NCI-H1694 treated with DMSO at 0.1 percent for 48 hours (cell line): ENCODE results near the gene LDLR.
"Not testable (repeated sequence)": the region's sequence is repeated elsewhere in the genome, so short reads cannot be mapped to it uniquely, and the experiment has no call there.

Source experiments
- DNase-seq: peaks from one replicate; lab custom pipeline; 2025; lab: John Stamatoyannopoulos, UW

LDLR gene

DNA sequence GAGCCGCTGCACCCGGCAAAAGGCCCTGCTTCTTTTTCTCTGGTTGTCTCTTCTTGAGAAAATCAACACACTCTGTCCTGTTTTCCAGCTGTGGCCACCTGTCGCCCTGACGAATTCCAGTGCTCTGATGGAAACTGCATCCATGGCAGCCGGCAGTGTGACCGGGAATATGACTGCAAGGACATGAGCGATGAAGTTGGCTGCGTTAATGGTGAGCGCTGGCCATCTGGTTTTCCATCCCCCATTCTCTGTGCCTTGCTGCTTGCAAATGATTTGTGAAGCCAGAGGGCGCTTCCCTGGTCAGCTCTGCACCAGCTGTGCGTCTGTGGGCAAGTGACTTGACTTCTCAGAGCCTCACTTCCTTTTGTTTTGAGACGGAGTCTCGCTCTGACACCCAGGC, 17.2 kb downstream of the LDLR start:
- DNase-seq: no peak

DNA sequence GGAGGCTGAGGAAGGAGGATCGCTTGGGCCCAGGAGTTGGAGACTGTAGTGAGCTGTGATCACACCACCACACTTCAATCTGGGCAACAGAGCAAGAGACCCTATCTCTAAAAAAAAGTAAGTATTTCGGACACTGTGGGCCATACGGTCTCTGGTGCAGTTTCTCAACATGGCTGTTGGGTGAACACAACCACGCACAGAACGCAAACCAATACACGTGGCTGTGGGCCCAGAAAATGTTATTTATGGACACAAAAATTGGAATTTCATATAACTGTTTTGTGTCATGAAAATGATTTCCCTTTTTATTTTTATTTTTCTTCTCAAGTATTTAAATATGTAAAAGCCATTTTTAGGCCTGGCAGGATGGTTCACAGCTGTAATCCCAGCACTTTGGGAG, 19.5 kb downstream of the LDLR start:
- DNase-seq: no peak

DNA sequence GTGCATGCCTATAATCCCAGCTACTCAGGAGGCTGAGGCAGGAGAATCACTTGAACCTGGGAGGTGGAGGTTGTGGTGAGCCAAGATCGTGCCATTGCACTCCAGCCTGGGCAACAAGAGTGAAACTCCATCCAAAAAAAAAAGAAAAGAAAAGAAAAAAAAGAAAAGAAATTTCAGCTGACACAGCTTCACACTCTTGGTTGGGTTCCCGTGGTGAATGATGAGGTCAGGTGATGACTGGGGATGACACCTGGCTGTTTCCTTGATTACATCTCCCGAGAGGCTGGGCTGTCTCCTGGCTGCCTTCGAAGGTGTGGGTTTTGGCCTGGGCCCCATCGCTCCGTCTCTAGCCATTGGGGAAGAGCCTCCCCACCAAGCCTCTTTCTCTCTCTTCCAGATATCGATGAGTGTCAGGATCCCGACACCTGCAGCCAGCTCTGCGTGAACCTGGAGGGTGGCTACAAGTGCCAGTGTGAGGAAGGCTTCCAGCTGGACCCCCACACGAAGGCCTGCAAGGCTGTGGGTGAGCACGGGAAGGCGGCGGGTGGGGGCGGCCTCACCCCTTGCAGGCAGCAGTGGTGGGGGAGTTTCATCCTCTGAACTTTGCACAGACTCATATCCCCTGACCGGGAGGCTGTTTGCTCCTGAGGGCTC, 22.0 kb downstream of the LDLR start:
- no peak for DNase-seq

DNA sequence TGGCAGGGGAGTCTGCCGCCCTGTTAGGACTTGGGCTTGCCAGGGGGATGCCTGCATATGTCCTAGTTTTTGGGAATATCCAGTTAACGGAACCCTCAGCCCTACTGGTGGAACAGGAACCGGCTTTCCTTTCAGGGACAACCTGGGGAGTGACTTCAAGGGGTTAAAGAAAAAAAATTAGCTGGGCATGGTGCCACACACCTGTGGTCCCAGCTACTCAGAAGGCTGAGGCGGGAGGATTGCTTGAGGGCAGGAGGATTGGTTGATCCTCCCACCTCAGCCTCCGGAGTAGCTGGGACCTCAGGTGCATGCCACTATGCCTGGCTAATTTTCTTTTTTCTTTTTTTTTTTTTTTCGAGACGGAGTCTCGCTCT, 22.5 kb downstream of the LDLR start:
- DNase-seq: no peak

DNA sequence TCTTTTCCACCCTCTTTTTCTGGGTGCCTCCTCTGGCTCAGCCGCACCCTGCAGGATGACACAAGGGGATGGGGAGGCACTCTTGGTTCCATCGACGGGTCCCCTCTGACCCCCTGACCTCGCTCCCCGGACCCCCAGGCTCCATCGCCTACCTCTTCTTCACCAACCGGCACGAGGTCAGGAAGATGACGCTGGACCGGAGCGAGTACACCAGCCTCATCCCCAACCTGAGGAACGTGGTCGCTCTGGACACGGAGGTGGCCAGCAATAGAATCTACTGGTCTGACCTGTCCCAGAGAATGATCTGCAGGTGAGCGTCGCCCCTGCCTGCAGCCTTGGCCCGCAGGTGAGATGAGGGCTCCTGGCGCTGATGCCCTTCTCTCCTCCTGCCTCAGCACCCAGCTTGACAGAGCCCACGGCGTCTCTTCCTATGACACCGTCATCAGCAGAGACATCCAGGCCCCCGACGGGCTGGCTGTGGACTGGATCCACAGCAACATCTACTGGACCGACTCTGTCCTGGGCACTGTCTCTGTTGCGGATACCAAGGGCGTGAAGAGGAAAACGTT, 24.0 kb downstream of the LDLR start:
- no peak for DNase-seq

DNA sequence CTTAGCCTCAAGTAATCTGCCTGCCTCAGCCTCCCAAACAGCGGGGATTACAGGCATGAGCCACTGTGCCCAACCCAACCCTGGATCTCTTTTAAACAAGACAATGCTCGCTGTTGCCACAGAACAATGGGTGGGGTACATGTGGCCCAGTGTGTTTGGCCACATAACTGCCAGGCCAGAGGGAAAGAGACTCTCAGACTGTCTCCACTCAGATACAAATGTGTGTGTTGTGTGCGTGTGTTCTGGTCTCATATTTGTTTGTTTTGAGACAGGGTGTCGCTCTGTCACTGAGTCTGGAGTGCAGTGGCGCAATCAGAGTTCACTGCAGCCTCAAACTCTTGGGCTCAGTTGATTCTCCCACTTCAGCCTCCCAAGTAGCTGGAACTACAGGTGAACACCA, 25.8 kb downstream of the LDLR start:
- DNase-seq: no peak

DNA sequence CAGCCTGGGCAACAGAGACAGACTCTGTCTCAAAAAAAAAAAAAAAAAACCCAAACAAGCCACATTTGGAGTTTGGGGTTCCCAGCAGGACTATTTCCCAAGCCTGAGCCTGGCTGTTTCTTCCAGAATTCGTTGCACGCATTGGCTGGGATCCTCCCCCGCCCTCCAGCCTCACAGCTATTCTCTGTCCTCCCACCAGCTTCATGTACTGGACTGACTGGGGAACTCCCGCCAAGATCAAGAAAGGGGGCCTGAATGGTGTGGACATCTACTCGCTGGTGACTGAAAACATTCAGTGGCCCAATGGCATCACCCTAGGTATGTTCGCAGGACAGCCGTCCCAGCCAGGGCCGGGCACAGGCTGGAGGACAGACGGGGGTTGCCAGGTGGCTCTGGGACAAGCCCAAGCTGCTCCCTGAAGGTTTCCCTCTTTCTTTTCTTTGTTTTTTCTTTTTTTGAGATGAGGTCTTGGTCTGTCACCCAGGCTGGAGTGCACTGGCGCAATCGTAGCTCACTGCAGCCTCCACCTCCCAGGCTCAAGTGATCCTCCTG, 26.7 kb downstream of the LDLR start:
- no peak for DNase-seq

DNA sequence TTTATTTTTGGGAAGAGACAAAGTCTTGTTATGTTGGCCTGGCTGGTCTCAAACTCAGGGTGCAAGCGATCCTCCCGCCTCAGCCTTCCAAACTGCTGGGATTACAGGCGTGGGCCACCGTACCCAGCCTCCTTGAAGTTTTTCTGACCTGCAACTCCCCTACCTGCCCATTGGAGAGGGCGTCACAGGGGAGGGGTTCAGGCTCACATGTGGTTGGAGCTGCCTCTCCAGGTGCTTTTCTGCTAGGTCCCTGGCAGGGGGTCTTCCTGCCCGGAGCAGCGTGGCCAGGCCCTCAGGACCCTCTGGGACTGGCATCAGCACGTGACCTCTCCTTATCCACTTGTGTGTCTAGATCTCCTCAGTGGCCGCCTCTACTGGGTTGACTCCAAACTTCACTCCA, 27.2 kb downstream of the LDLR start:
- DNase-seq: no peak

DNA sequence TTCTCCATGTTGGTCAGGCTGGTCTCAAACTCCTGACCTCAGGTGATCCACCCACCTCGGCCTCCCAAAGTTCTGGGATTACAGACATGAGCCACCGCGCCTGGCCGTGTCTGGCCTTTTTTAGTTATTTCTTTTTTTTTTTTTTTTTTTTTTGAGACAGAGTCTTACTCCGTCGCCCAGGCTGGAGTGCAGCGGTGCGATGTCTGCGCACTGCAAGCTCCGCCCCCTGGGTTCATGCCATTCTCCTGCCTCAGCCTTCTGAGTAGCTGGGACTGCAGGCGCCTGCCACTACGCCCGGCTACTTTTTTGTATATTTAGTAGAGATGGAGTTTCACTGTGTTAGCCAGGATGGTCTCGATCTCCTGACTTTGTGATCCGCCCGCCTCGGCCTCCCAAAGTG, 32.7 kb downstream of the LDLR start:
- DNase-seq: not testable (repeated sequence)

DNA sequence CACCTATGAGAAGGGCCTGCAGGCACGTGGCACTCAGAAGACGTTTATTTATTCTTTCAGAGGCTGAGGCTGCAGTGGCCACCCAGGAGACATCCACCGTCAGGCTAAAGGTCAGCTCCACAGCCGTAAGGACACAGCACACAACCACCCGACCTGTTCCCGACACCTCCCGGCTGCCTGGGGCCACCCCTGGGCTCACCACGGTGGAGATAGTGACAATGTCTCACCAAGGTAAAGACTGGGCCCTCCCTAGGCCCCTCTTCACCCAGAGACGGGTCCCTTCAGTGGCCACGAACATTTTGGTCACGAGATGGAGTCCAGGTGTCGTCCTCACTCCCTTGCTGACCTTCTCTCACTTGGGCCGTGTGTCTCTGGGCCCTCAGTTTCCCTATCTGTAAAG, 33.9 kb downstream of the LDLR start:
- no peak for DNase-seq

DNA sequence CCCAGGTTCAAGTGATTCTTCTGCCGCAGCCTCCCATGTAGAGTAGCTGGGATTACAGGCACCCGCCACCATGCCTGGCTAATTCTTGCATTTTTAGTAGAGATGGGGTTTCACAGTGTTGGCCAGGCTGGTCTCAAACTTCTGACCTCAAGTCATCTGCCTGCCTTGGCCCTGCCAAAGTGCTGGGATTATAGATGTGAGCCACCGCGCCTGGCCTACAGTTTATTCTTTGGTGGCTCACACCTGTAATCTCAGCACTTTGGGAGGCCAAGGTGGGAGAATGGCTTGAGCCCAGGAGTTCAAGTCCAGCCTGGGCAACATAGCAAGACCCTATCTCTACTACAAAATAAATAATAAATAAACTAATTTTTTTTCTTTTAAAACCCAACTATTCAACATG, 34.9 kb downstream of the LDLR start:
- DNase-seq: not testable (repeated sequence)

DNA sequence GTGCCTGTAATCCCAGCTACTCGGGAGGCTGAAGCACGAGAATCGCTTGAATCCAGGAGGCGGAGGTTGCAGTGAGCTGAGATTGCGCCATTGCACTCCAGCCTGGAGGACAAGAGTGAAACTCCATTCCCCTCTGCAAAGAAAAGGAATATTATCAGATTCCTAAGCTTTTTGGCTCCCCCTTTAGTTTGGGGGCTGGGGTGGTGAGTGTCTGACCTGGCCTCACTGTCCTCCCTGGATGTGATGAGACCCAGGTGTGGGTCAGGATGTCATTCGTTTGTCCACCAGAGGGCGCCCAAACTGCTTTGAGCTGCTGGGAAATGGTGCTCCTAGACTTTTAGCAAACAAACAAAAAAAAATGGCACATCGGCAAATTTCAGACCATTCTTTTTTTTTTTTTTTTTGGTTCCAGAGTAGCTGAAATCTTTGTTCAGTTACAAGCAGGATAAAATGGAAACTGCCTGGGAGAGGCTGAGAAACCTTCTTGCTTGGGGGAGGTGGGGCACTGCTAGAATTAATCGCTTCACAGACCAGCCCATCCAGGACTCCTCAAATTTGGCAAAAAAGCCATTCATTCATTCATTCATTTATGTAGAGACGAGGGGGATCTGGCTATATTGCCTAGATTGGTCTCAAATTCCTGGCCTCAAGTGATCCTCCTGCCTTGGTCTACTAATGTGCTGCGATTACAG, 36.9 kb downstream of the LDLR start:
- DNase-seq: peak; percentile 31

DNA sequence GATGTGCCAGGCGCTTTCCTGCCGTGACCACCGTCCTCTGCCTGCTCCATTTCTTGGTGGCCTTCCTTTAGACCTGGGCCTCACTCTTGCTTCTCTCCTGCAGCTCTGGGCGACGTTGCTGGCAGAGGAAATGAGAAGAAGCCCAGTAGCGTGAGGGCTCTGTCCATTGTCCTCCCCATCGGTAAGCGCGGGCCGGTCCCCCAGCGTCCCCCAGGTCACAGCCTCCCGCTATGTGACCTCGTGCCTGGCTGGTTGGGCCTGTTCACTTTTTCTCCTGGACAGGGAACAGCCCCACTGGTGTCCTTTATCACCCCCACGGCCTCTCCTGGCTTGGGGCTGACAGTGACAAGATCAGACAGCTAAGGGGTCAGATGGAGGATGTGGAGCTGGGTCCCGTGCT, 38.6 kb downstream of the LDLR start:
- no peak for DNase-seq

DNA sequence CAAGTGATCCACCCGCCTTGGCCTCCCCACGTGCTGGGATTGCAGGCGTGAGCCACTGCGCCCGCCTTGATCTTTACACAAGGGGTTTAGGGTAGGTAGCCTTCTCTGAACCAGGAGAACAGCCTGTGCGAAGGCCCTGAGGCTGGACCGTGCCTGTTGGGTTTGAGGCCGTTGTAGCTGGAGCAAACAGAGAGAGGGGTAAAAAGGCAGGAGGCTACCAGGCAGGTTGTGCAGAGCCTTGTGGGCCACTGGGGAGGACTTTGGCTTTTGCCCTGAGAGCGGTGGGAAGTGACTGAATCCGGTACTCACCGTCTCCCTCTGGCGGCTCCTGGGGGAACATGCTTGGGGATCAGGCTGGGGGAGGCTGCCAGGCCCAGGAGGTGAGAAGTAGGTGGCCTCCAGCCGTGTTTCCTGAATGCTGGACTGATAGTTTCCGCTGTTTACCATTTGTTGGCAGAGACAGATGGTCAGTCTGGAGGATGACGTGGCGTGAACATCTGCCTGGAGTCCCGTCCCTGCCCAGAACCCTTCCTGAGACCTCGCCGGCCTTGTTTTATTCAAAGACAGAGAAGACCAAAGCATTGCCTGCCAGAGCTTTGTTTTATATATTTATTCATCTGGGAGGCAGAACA, 41.7 kb downstream of the LDLR start:
- DNase-seq: peak; percentile 38

DNA sequence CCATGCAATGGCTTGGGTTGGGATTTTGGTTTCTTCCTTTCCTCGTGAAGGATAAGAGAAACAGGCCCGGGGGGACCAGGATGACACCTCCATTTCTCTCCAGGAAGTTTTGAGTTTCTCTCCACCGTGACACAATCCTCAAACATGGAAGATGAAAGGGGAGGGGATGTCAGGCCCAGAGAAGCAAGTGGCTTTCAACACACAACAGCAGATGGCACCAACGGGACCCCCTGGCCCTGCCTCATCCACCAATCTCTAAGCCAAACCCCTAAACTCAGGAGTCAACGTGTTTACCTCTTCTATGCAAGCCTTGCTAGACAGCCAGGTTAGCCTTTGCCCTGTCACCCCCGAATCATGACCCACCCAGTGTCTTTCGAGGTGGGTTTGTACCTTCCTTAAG, 42.2 kb downstream of the LDLR start:
- no peak for DNase-seq

DNA sequence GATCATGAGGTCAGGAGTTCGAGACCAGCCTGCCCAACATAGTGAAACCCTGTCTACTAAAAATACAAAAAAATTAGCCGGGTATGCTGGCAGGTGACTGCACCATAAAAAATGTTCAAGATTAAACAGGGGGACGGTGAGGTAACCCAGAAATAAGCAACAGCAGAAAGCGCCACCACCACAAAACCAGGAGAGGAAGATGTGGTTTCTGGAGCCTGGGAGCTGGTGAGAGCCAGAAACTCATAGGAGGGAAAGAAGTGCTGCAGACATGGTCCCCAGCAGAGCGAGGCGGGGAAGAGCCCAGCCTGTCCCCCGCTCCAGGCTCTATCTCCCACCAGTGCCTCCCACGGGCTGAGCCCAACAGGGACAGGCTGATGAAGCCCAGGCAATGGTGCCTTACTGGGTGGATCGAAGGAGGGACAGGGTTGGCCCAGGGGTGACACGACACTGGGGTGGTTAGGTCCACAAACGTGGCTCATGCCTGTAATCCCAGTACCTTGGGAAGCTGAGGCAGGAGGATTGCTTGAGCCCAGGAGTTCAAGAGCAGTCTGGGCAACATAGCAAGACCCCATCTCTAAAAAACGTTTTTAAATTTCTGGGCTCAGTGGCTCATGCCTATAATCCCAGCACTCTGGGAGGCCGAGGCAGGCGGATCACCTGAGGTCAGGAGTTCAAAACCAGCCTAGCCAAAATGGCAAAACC, 47.3 kb downstream of the LDLR start:
- no peak for DNase-seq

DNA sequence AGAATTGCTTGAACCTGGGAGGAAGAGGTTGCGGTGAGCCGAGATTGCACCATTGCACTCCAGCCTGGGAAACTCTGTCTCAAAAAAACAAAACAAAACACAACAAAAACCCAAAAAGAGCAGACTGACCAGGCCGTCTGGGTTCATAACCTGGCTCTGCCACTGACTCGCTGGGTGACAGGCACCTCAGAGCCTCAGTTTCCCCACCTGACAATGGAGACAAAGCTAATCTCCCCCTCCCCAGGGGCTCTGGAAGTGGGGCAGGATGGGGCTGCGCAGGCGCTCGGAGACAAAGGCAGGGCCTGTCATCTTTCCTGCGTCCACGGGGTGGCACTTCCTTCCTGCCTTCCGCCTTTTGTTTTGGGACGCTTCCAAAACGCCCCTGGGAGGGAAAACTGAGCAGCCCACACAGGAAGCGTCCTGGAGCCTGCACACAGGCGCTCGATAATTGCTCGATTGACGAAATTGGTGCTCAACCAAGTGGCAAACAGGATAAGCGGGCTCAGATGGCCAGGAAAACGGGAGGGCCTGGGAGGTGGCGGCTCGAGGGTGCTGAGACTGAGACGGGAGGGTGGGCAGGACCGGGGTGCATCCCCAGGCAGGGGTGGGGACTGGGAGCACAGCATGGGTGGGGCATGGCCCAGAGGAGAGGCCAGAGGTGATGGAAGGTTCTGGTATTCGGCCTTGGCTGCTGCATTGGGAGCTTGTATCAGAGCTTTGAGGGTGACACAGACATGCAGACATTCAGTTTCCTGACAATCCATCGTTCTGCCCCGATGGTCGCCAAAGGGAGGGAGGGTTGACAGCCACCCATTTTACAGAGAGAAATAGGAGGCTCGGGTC, 48.5 kb downstream of the LDLR start:
- DNase-seq: peak; percentile 66

DNA sequence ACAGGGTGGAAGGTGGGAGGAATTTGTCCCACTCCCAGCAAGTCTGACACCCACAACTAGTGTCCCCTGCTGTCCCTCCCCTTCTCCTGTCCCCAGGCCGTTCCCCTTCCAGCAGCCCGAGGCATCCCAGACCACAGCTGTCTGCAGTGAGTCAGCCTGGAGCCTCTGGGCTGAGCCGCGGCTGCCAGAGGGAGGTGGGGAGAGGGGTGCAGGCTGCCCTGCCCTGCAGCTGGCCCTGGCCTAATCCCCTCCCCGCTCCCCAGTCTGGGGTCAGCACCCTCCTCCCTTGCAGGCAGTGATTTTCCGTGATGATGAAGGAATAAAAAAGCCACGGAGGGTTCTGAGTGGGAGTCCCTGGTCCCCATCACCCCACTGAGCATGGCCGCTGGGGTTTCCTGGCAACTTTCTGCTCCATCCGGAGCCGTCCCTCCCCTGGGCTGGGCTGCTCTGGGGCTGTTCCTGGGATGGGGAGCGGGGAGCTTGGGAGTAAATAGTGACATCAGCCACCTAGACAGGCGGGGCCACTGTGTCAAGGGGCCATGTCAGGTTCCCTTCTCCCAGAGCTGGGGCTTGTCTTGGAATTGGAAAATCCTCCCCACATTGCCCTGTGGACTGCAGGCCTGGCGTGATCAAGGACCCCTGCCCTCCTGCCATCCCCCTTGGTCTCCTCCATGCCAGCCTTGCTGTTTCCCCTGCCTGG, 49.5 kb downstream of the LDLR start:
- peak; percentile 10 for DNase-seq

DNA sequence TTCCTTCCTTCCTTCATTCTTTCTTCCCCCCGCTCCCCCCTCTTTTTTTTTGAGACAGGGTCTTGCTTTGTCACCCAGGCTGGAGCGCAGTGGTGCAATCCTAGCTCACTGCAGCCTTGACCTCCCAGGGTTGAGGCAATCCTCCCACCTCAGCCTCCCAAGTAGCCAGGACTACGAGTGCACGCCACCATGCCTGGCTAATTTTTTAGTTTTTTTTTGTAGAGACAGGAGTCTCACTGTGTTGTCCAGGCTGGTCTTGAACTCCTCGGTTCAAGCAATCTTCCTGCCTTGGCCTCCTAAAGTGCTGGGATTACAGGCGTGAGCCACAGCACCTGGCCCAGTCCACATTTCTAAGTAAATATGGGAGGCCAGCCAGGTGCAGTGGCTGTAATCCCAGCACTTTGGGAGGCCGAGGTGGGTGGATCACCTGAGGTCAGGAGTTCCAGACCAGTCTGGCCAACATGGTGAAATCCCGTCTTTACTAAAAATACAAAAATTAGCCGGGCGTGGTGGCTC, 50.8 kb downstream of the LDLR start:
- DNase-seq: not testable (repeated sequence)

DNA sequence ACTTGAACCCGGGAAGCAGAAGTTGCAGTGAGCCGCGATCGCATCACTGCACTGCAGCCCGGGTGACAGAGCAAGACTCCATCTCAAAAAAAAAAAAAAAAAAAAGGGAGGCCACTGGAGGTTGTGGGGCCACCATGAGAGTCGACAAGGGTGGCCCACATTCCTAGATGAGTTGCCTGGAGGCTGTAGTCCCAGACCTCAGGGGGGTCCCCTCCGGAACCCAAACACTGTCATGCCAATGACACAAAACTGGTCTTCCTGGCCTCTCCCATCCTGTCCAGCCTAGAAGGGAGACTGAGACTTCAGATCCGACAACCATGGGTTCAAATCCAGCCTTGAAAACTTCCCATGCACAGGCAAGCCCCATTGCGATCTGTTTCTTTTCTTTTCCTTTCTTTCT, 51.6 kb downstream of the LDLR start:
- DNase-seq: no peak
